Parathyroid adenoma (tissue), 2 donors: Measurements from ENCODE around the gene RANBP3.

Experiments
- H2AFZ ChIP-seq: fragments of 300-600 bp; sonication (generic); one replicate; pipeline ENCODE4 v1.7.0; 2017; ENCODE audit warnings: antibody characterized with exemption, mild to moderate bottlenecking
- H3K27ac ChIP-seq: fragments of 300-600 bp; sonication (generic); one replicate; pipeline ENCODE4 v1.7.0; 2017
- H3K27me3 ChIP-seq: fragments of 300-600 bp; sonication (generic); one replicate; pipeline ENCODE4 v1.7.0; 2017; ENCODE audit warnings: low read length; ENCODE audit not compliant: control insufficient read depth, insufficient read depth
- H3K36me3 ChIP-seq: fragments of 300-600 bp; sonication (generic); one replicate; pipeline ENCODE4 v1.7.0; 2017; ENCODE audit warnings: low read length; ENCODE audit not compliant: control insufficient read depth, insufficient read depth
- H3K4me1 ChIP-seq: fragments of 300-600 bp; sonication (generic); one replicate; pipeline ENCODE4 v1.7.0; 2017; ENCODE audit warnings: control low read depth
- H3K4me2 ChIP-seq: fragments of 300-600 bp; sonication (generic); one replicate; pipeline ENCODE4 v1.7.0; 2017; ENCODE audit warnings: low read length
- H3K4me3 ChIP-seq: fragments of 300-600 bp; sonication (generic); one replicate; pipeline ENCODE4 v1.7.0; 2017; ENCODE audit warnings: low read depth, low read length
- H3K79me2 ChIP-seq: fragments of 300-600 bp; sonication (generic); one replicate; pipeline ENCODE4 v1.7.0; 2017; ENCODE audit warnings: control low read depth
- H3K9ac ChIP-seq: fragments of 300-600 bp; sonication (generic); one replicate; pipeline ENCODE4 v1.7.0; 2017; ENCODE audit warnings: mild to moderate bottlenecking
- H3K9me3 ChIP-seq: fragments of 300-600 bp; sonication (generic); one replicate; pipeline ENCODE4 v1.7.0; 2017; ENCODE audit warnings: low read length; ENCODE audit not compliant: control insufficient read depth
- TF ChIP-seq, protein P1 (sequence below): fragments of 300-600 bp; sonication (generic); IDR thresholded peaks from one replicate; pipeline ENCODE4 v1.7.0; 2017; ENCODE audit warnings: antibody characterized with exemption, mild to moderate bottlenecking
- donor health status: primary hyperparathyroidism.

RANBP3 gene

DNA sequence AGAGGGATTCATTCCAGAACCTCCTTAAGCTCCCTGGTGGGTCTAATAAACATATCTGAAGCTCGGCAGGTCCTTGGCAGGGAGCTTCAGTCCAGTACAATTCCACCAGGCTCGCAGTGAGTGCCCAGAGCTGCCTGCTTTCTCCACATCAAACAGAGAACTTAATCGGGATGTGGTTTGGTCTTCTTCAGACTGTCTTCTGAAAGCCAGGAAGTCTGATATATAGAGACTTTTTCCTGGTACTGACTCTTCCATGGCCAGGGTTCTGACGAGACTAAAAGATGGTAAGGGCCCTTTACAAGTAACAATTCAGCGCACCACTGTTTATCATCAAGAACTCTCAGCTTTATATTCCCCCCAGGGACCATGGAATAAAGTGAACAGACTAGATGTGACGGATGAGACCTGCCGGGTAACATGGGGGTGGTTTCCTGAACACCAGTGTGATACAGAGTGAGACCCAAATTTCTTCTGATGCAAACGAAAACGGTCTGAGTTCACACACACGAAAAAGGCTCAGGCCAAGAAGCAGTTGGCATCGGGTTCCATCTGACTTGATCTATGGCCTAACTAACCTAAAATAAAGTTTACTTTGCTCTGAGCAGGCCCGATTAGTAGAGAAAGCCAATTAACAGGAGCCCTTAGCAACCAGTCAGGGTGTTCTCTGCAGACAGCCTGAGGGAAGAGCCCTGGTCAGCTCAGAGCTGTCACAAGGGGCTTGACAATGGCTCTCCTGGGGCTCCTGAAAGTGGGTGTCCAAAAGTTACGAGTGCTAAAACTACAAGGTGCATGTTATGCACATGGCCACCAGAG, 29.0 kb downstream of the RANBP3 start:
- Histone ChIP-seq H3K4me1 (peaks cover 8% of the 10 kb centered on the region), H3K9ac (no peak overlapping the region), H3K79me2 (peaks cover 82% of the 10 kb centered on the region), H3K4me2 (no peak overlapping the region), H2AFZ (no peak overlapping the region), H3K4me3 (no peak overlapping the region), H3K27ac (no peak overlapping the region), H3K9me3 (no peaks in the 10 kb centered on the region), H3K27me3 (no peaks in the 10 kb centered on the region), H3K36me3 (no peaks in the 10 kb centered on the region)
- TF ChIP-seq, protein P1, sequence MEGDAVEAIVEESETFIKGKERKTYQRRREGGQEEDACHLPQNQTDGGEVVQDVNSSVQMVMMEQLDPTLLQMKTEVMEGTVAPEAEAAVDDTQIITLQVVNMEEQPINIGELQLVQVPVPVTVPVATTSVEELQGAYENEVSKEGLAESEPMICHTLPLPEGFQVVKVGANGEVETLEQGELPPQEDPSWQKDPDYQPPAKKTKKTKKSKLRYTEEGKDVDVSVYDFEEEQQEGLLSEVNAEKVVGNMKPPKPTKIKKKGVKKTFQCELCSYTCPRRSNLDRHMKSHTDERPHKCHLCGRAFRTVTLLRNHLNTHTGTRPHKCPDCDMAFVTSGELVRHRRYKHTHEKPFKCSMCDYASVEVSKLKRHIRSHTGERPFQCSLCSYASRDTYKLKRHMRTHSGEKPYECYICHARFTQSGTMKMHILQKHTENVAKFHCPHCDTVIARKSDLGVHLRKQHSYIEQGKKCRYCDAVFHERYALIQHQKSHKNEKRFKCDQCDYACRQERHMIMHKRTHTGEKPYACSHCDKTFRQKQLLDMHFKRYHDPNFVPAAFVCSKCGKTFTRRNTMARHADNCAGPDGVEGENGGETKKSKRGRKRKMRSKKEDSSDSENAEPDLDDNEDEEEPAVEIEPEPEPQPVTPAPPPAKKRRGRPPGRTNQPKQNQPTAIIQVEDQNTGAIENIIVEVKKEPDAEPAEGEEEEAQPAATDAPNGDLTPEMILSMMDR: no peak

DNA sequence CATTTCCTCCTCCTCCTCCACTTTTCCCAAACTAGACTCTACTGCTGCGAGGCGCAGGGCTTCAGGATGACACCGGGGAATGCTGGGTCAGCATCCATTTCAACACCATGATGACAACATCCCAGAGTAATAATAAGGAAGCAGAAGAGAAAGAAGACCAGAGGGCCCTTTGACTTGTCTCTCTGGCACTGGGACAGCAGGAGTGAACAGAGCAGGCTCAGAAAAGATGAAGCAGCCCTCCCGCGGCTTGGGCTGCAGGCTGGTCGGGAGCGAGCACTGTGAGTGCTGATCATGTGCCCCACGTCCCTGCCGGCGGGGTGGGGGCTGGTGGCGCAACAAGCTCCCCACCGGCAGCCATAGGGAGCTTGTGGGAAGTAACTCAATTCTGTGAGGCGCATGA, 30.5 kb downstream of the RANBP3 start:
- Histone ChIP-seq H3K4me3 (no peak overlapping the region), H3K4me2 (peak overlapping the region; percentile 17), H3K27me3 (no peaks in the 10 kb centered on the region), H2AFZ (no peak overlapping the region), H3K36me3 (no peaks in the 10 kb centered on the region), H3K9me3 (no peaks in the 10 kb centered on the region), H3K9ac (no peak overlapping the region), H3K79me2 (peaks cover 77% of the 10 kb centered on the region), H3K4me1 (peaks cover under 1% of the 10 kb centered on the region), H3K27ac (no peak overlapping the region)
- TF ChIP-seq, protein P1: no peak

DNA sequence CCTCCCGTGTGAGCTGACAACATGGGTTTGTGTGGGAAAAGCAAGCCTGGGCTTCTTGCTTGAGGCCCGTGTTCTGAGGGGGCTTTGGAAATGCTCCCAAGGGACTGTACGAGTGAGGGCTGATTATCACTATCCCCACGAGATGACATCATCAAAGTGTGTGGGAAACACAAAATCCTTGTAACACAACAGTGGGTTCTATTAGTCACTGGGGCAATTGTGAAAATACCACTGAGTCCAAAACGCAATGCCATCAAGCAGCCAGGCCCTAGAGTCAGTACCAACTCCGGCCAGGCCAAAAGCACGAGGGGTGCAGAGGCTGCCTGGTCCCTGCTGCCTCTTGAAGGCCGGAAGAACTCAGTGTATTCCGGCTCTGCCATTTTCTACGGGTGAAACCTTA, 34.3 kb downstream of the RANBP3 start:
- Histone ChIP-seq H3K4me2 (no peak overlapping the region), H3K27ac (no peak overlapping the region), H3K4me1 (no peaks in the 10 kb centered on the region), H3K9me3 (no peaks in the 10 kb centered on the region), H3K27me3 (no peaks in the 10 kb centered on the region), H3K9ac (no peak overlapping the region), H3K4me3 (no peak overlapping the region), H3K36me3 (no peaks in the 10 kb centered on the region), H2AFZ (no peak overlapping the region), H3K79me2 (peaks cover 73% of the 10 kb centered on the region)
- TF ChIP-seq, protein P1: no peak

- Histone ChIP-seq H3K4me1 (no peaks in the 10 kb centered on the region), H3K9me3 (no peaks in the 10 kb centered on the region), H3K4me3 (no peak overlapping the region), H3K27ac (no peak overlapping the region), H3K27me3 (no peaks in the 10 kb centered on the region), H3K4me2 (no peak overlapping the region), H3K36me3 (no peaks in the 10 kb centered on the region), H3K9ac (no peak overlapping the region), H2AFZ (no peak overlapping the region), H3K79me2 (peaks cover 72% of the 10 kb centered on the region)
- TF ChIP-seq, protein P1: no peak
These were observed 34.9 kb downstream of the RANBP3 start for GRCh38 chr19:5943045-5943444.

DNA sequence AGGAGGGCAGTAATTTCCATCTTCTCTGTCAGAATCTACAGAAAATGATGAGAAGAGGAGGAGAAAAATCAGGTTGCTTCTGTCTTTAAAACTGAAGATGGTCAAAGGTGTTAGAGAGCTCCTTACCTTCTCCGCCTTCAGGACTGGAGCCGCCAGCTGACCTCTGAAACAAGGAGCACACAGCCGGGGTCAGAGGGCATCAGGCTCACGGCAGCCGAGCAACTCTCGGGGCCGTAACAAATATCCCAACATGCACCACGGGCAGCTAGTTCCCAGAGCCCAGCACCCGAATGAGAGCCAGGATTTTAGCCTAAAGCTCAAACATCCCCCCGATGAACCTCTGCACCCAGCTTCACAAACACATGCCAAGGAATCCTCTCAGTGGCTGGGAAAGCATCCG, 36.3 kb downstream of the RANBP3 start:
- no peak overlapping the region for H3K9ac ChIP-seq
- no peaks in the 10 kb centered on the region for H3K9me3 ChIP-seq
- H3K4me3 ChIP-seq: no peak overlapping the region
- no peak overlapping the region for H2AFZ ChIP-seq
- peaks cover 59% of the 10 kb centered on the region for H3K79me2 ChIP-seq
- no peaks in the 10 kb centered on the region for H3K4me1 ChIP-seq
- TF ChIP-seq, protein P1: no peak
- H3K27me3 ChIP-seq: no peaks in the 10 kb centered on the region
- H3K27ac ChIP-seq: no peak overlapping the region
- H3K4me2 ChIP-seq: no peak overlapping the region
- no peaks in the 10 kb centered on the region for H3K36me3 ChIP-seq
